ENCODE data around the gene CYB5D1. TPM values are rescaled to one million over a fixed set of nuclear protein-coding genes. Genes with fewer than 3 reads are reported as not detected.

CYB5D1 gene
- total RNA-seq, 1 donor, result 8.8 TPM

DNA sequence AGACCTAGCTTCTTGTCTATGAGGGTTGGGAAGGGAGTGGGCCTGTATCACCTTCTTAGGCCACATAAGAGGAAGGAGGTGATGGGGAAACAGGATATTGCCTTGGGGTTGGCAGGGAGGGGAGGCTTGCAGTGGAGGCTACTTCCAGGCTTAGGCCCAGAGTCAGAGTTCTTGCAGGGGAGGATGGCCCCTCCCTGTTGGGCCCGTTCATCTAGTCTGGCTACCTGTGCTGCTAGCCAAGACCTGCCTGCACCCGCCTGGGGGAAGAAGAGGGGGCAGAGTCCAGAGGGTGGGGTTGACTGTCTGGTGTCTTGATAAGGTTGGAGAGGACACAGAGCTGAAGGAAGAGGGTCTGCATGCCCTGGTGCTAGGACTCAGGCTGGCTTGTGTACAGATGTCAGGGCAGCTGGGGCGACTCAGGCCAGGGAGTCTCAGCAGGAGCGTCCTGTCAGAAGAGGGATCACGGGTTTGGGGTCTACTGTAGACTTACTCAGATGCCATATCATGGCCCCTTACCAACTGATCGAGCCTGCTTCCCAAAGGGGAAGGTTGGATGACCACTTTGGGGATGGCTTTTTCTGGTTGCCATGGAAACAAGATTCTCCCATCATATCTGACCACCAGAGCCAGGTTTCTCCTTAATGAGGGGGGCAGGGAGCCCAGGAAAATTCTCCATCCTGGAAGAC is 18.5 kb upstream of the CYB5D1 start:
- peak overlapping the region; percentile 34 for H3K4me3 ChIP-seq (ENCODE audit: low read length)
- no peaks in the 10 kb centered on the region for H3K27me3 ChIP-seq (ENCODE audit: insufficient read depth, low read length)
- H3K9me3 ChIP-seq (ENCODE audit: low read depth, low read length), result no peaks in the 10 kb centered on the region
- H3K4me1 ChIP-seq (ENCODE audit: insufficient read depth, low read length), result peaks cover 70% of the 10 kb centered on the region

GRCh38 chr17:7839876-7840261 is 17.9 kb upstream of the CYB5D1 start:
- peak overlapping the region; percentile 34 for H3K4me3 ChIP-seq (ENCODE audit: low read length)

GRCh38 chr17:7840441-7840840 is 17.4 kb upstream of the CYB5D1 start:
- peak overlapping the region; percentile 6 for H3K4me3 ChIP-seq (ENCODE audit: low read length)
- no peaks in the 10 kb centered on the region for H3K9me3 ChIP-seq (ENCODE audit: low read depth, low read length)
- H3K4me1 ChIP-seq (ENCODE audit: insufficient read depth, low read length), result peaks cover 75% of the 10 kb centered on the region
- H3K27me3 ChIP-seq (ENCODE audit: insufficient read depth, low read length), result no peaks in the 10 kb centered on the region

More at GRCh38 chr17:7839876-7840261, 17.9 kb upstream of the CYB5D1 start:
- Histone ChIP-seq H3K9me3 (ENCODE audit: low read depth, low read length) (no peaks in the 10 kb centered on the region), H3K27me3 (ENCODE audit: insufficient read depth, low read length) (no peaks in the 10 kb centered on the region), H3K4me1 (ENCODE audit: insufficient read depth, low read length) (peaks cover 70% of the 10 kb centered on the region)

GRCh38 chr17:7840875-7841274 is 16.9 kb upstream of the CYB5D1 start:
- Histone ChIP-seq H3K4me3 (ENCODE audit: low read length) (peak overlapping the region; percentile 84), H3K27me3 (ENCODE audit: insufficient read depth, low read length) (no peaks in the 10 kb centered on the region), H3K9me3 (ENCODE audit: low read depth, low read length) (no peaks in the 10 kb centered on the region), H3K4me1 (ENCODE audit: insufficient read depth, low read length) (peaks cover 76% of the 10 kb centered on the region)

DNA sequence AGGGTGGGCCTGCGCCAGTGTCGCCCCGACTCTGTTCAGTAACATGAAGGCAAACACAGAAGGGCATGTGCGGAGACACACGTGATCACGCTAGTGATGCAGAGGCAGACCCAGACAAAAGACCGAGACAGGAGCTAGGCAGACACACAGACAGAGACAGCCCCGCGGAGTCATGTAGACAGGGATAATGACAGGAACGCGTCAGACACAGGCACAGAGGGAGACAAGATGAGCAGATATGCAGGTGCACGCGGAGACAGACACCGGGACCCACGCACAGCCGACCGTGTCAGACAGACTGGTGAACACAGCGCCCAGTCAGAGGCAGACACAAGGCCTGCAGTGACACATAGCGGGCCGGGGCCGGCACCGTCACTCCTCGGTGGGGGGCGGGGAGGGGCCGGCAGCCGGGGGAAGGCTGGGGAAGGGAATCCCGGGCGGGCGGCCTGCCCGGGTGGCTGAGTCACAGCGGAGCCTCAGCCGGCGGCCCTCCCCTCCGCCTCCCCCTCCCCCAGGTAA is 16.3 kb upstream of the CYB5D1 start:
- Histone ChIP-seq H3K9me3 (ENCODE audit: low read depth, low read length) (no peaks in the 10 kb centered on the region), H3K4me3 (ENCODE audit: low read length) (peak overlapping the region; percentile 84), H3K4me1 (ENCODE audit: insufficient read depth, low read length) (peaks cover 71% of the 10 kb centered on the region), H3K27me3 (ENCODE audit: insufficient read depth, low read length) (no peaks in the 10 kb centered on the region)

- H3K4me1 ChIP-seq (ENCODE audit: insufficient read depth, low read length), result peaks cover 66% of the 10 kb centered on the region
- peak overlapping the region; percentile 84 for H3K4me3 ChIP-seq (ENCODE audit: low read length)
- H3K9me3 ChIP-seq (ENCODE audit: low read depth, low read length), result no peaks in the 10 kb centered on the region
- no peaks in the 10 kb centered on the region for H3K27me3 ChIP-seq (ENCODE audit: insufficient read depth, low read length)
These were observed 15.9 kb upstream of the CYB5D1 start for GRCh38 chr17:7841915-7842379.

- Histone ChIP-seq H3K4me1 (ENCODE audit: insufficient read depth, low read length) (peaks cover 59% of the 10 kb centered on the region), H3K27me3 (ENCODE audit: insufficient read depth, low read length) (no peaks in the 10 kb centered on the region), H3K4me3 (ENCODE audit: low read length) (peak overlapping the region; percentile 84), H3K9me3 (ENCODE audit: low read depth, low read length) (no peaks in the 10 kb centered on the region)
These were observed 15.2 kb upstream of the CYB5D1 start for GRCh38 chr17:7842380-7843256.

DNA sequence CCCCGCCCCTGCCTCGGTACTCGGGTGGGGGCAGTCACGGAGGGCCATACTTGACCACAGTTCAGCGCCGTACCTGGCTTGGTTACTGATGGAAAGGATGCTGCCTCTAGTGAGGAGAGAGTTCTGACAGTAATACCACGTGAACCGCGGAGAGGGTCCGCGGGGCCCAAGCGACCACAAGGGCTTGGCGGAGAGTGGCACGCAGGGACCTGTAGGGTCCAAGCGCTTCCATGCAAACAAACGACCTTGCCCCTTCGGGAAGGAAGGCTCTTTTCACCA is 14.6 kb upstream of the CYB5D1 start:
- Histone ChIP-seq H3K4me3 (ENCODE audit: low read length) (peak overlapping the region; percentile 84), H3K4me1 (ENCODE audit: insufficient read depth, low read length) (peaks cover 55% of the 10 kb centered on the region), H3K27me3 (ENCODE audit: insufficient read depth, low read length) (no peaks in the 10 kb centered on the region), H3K9me3 (ENCODE audit: low read depth, low read length) (no peaks in the 10 kb centered on the region)

DNA sequence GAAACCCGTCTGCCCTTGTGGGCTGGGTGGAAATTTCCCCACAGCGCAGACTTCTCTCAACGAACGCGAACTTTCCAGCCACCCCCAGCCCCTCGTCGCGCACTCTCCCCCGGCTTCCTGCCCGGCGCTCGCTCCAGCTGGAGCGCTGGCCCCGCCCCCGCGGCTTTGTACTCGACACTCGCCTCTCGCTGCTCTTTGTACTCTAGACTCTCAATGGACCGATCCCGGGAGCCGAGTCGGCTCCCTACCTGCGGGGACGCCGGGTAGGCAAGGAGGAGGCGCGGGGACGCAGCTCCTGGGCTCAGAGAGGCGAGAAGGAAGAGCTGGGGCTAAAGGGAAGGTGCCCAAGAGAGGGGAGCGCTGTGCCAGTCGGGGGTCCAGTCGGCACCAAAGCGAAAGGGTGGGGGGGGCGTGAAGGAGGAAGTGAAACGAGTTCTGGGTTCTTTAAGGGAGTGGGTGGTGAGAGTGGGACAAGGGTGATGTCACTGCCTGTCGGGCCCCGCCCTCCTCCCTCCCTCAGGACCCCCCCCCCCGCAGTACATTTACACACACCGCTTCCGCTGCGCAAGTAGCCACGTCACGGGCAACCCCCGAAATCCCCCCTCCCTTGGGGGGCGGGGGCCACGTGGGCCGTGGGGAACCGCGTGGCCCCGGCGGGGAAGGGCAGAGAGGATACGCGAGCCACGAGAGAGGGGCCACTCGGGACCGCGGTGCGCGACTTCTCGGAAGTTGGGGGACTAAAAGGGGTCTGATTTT is 14.1 kb upstream of the CYB5D1 start:
- peak overlapping the region; percentile 84 for H3K4me3 ChIP-seq (ENCODE audit: low read length)
- H3K4me1 ChIP-seq (ENCODE audit: insufficient read depth, low read length), result peaks cover 51% of the 10 kb centered on the region
- H3K27me3 ChIP-seq (ENCODE audit: insufficient read depth, low read length), result no peaks in the 10 kb centered on the region
- no peaks in the 10 kb centered on the region for H3K9me3 ChIP-seq (ENCODE audit: low read depth, low read length)

DNA sequence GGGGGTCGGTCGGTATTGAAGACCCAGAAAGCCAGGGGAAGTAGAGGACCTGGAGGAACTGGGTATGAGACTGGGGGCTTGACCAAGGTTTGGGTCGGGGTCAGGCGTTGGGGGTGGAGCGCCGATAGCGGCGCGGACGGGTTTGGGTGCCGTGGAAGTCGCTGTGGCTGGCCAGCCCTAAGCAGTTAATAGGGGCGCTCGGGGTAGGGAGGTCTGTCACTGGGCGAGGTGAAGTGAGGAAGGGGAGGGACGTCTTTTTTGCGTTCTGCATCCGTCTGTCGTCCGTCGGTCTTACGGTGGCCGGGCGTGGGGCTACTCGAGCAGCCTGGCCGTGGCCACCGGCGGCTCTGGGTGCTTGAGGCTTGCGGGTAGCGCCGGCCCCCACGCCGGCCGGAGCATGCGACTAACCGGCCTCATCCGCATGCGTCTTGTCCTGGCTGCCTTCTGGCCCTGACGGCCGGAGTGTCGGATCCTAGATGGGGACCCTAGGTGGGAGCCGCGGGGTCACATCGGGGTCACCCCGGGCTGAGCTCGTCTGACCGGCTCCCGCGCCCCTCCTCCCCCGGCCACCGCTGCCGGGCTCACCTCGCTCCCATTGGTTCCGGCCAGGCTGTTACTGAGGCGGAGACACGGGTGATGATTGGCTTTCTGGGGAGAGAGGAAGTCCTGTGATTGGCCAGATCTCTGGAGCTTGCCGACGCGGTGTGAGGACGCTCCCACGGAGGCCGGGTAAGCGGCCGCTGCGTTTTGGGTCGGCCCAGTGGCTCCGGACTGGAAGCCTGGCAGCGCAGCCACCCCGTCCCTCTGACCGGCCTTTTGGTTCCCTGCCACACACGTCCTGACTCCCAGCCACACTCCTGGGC is 13.3 kb upstream of the CYB5D1 start:
- no peaks in the 10 kb centered on the region for H3K9me3 ChIP-seq (ENCODE audit: low read depth, low read length)
- peaks cover 43% of the 10 kb centered on the region for H3K4me1 ChIP-seq (ENCODE audit: insufficient read depth, low read length)
- no peaks in the 10 kb centered on the region for H3K27me3 ChIP-seq (ENCODE audit: insufficient read depth, low read length)
- H3K4me3 ChIP-seq (ENCODE audit: low read length), result peak overlapping the region; percentile 78

DNA sequence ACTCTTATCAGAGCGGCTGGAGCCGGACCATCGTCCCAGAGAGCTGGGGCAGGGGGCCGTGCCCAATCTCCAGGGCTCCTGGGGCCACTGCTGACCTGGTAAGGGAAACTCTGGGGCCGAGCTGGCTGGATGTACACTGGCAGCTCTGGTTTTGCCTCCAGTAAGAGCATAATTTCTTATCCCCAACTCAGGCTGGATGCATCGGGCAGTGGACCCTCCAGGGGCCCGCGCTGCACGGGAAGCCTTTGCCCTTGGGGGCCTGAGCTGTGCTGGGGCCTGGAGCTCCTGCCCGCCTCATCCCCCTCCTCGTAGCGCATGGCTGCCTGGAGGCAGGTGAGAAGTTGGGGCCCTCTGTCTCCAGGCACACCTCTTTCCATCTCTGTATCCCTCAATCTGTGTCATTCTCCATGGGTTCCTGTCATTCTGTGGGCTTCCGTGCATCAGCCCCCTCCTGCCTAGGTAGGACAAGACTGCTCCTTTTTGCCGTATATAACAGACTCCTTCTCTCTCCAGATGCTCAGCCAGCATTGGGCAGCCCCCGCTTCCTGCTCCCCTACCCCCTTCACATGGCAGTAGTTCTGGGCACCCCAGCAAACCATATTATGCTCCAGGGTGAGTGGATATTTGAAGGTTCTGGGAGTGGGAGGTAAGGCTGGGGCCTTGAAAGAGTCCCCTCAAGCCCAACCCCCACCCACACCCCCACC is 12.3 kb upstream of the CYB5D1 start:
- no peaks in the 10 kb centered on the region for H3K9me3 ChIP-seq (ENCODE audit: low read depth, low read length)
- no peaks in the 10 kb centered on the region for H3K27me3 ChIP-seq (ENCODE audit: insufficient read depth, low read length)
- H3K4me1 ChIP-seq (ENCODE audit: insufficient read depth, low read length), result peaks cover 33% of the 10 kb centered on the region
- H3K4me3 ChIP-seq (ENCODE audit: low read length), result peak overlapping the region; percentile 78

DNA sequence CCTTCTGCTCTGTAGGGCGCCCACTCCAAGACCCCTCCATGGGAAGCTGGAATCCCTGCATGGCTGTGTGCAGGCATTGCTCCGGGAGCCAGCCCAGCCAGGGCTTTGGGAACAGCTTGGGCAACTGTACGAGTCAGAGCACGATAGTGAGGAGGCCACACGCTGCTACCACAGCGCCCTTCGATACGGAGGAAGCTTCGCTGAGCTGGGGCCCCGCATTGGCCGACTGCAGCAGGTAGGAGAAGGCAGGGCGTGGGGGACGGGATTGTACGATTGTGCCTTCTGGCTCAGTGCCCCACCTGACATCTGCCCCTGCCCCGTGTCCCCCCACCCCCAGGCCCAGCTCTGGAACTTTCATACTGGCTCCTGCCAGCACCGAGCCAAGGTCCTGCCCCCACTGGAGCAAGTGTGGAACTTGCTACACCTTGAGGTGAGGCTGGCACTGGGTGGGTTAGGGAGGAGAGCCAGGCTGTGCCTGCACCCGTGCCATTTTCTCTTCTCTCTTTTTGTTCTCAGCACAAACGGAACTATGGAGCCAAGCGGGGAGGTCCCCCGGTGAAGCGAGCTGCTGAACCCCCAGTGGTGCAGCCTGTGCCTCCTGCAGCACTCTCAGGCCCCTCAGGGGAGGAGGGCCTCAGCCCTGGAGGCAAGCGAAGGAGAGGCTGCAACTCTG is 11.6 kb upstream of the CYB5D1 start:
- Histone ChIP-seq H3K4me1 (ENCODE audit: insufficient read depth, low read length) (peaks cover 31% of the 10 kb centered on the region), H3K4me3 (ENCODE audit: low read length) (no peak overlapping the region), H3K27me3 (ENCODE audit: insufficient read depth, low read length) (no peaks in the 10 kb centered on the region), H3K9me3 (ENCODE audit: low read depth, low read length) (no peaks in the 10 kb centered on the region)
